Stimulated activated CD4-positive, alpha-beta T cell treated with anti-CD3 and anti-CD28 coated beads, Interleukin-2, amount 100 ng/mL, for 48 hours (primary cell): ENCODE data around the gene NLE1.
"Not testable (repeated sequence)": the region's sequence is repeated elsewhere in the genome, so short reads cannot be mapped to it uniquely, and the experiment has no call there.

Experiments used
- DNase-seq, 2 donors: peaks; one replicate each; pipeline ENCODE4 v3.0.0-alpha.2; 2020

The NLE1 gene

GRCh38 chr17:35161281-35161761 lies 19.2 kb upstream of the NLE1 start:
- DNase-seq = no peak

GRCh38 chr17:35160354-35161201 lies 18.5 kb upstream of the NLE1 start:
- no peak for DNase-seq

- no peak for DNase-seq
These were observed 17.8 kb upstream of the NLE1 start for GRCh38 chr17:35159940-35160339.

GRCh38 chr17:35155246-35155645 lies 13.1 kb upstream of the NLE1 start:
- DNase-seq = no peak

- no peak for DNase-seq
These were observed 12.4 kb upstream of the NLE1 start for GRCh38 chr17:35154196-35155165.

GRCh38 chr17:35152421-35153140 lies 10.5 kb upstream of the NLE1 start:
- DNase-seq = no peak

GRCh38 chr17:35151080-35151479 lies 9.0 kb upstream of the NLE1 start:
- DNase-seq = not testable (repeated sequence)

- DNase-seq = no peak
These were observed 7.8 kb upstream of the NLE1 start for GRCh38 chr17:35149941-35150340.

- DNase-seq = no peak
These were observed 6.0 kb upstream of the NLE1 start for GRCh38 chr17:35148144-35148543.

GRCh38 chr17:35147375-35147905 lies 5.3 kb upstream of the NLE1 start, which contains the start of gene UNC45B:
UNC45B (plus strand) TSS chr17:35147817; CDS start chr17:35148264, 447 bp downstream.
- DNase-seq = no peak

- no peak for DNase-seq
These were observed 4.2 kb upstream of the NLE1 start for GRCh38 chr17:35146214-35146833.

GRCh38 chr17:35144840-35145239 lies 2.7 kb upstream of the NLE1 start:
- no peak for DNase-seq

GRCh38 chr17:35142467-35142796 lies 329 bp upstream of the NLE1 start:
- no peak for DNase-seq

GRCh38 chr17:35138218-35138617 lies 3.9 kb downstream of the NLE1 start:
- DNase-seq = no peak

GRCh38 chr17:35135322-35135721 lies 6.8 kb downstream of the NLE1 start:
- DNase-seq = no peak

GRCh38 chr17:35132816-35133550 lies 9.1 kb downstream of the NLE1 start:
- no peak for DNase-seq

- DNase-seq = no peak
These were observed 10.0 kb downstream of the NLE1 start for GRCh38 chr17:35132099-35132498.

- DNase-seq = no peak
These were observed 11.7 kb downstream of the NLE1 start for GRCh38 chr17:35130392-35130791.

- DNase-seq = no peak
These were observed 12.1 kb downstream of the NLE1 start for GRCh38 chr17:35129973-35130351.

- no peak for DNase-seq
These were observed 12.7 kb downstream of the NLE1 start for GRCh38 chr17:35129154-35129972.
